Neural crest cell (in vitro differentiated cells): Measurements from ENCODE around the gene TRAPPC8. TPM values are rescaled to one million over a fixed set of nuclear protein-coding genes. Genes with fewer than 3 reads are reported as not detected.
"Not testable (repeated sequence)": the region's sequence is repeated elsewhere in the genome, so short reads cannot be mapped to it uniquely, and the experiment has no call there.

Source experiments
- DNase-seq: peaks from one replicate; pipeline ENCODE4 v3.0.0; 2021; ENCODE audit warnings: low read depth, mixed read lengths, low spot score
- H3K27ac Mint-ChIP-seq: one replicate; pipeline ENCODE4 v1.8.0; 2021; ENCODE audit warnings: mild to moderate bottlenecking, mixed read lengths; ENCODE audit not compliant: unreplicated experiment
- H3K27me3 Mint-ChIP-seq: 2 replicates; pipeline ENCODE4 v1.8.0; 2021; ENCODE audit warnings: low read depth, mild to moderate bottlenecking, mixed read lengths
- H3K36me3 Mint-ChIP-seq: 2 replicates; pipeline ENCODE4 v1.8.0; 2021; ENCODE audit warnings: low read depth, mild to moderate bottlenecking, mixed read lengths
- H3K4me1 Mint-ChIP-seq: 2 replicates; pipeline ENCODE4 v1.8.0; 2021; ENCODE audit warnings: mixed read lengths
- H3K4me3 Mint-ChIP-seq: one replicate; pipeline ENCODE4 v1.8.0; 2021; ENCODE audit warnings: mild to moderate bottlenecking, mixed read lengths
- H3K9me3 Mint-ChIP-seq: 2 replicates; pipeline ENCODE4 v1.8.0; 2021; ENCODE audit warnings: mixed read lengths
- total RNA-seq: library from RNA; stranded (reverse); gene quantifications from 2 replicates; pipeline ENCODE4 v1.2.1, GENCODE V29; 2021
- TF ChIP-seq, protein P1 (sequence below): fragments of 200-600 bp; sonication (generic); conservative IDR thresholded peaks from 2 replicates; pipeline ENCODE4 v1.5.0; 2021; ENCODE audit warnings: antibody characterized with exemption, mild to moderate bottlenecking

TRAPPC8 gene
- total RNA-seq, 1 donor from 2014 or later = 27.7 TPM

DNA sequence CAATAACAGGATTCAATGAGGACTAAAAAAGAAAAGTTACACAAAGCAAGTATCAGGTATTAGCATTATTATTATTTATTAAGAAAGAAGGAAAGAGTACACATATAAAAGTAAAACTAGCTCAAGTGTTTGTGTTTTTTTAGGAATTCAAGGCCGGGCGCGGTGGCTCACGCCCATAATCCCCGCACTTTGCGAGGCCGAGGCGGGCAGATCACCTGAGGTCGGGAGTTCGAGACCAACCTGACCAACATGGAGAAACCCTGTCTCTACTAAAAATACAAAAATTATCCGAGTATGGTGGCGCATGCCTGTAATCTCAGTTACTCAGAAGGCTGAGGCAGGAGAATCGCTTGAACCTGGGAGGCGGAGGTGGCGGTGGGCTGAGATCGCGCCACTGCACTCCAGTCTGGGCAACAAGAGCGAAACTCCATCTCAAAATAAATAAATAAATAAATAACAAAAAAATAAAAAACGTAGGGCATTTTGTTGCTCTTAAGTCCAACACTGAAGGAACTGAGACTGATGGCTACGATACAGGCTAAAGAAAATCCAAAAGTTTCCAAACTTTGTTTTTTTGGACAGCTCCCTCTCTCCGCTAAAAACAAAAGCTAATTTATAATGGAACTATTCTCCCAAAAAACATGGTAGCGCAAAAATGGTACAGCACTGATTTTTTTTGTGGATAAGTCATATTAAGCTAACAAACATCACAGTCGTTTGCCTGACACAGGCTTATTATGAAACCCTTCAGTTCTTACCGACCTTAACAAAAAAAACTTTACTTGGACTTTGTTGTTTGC lies 1.7 kb downstream of the TRAPPC8 start:
- TF ChIP-seq, protein P1, sequence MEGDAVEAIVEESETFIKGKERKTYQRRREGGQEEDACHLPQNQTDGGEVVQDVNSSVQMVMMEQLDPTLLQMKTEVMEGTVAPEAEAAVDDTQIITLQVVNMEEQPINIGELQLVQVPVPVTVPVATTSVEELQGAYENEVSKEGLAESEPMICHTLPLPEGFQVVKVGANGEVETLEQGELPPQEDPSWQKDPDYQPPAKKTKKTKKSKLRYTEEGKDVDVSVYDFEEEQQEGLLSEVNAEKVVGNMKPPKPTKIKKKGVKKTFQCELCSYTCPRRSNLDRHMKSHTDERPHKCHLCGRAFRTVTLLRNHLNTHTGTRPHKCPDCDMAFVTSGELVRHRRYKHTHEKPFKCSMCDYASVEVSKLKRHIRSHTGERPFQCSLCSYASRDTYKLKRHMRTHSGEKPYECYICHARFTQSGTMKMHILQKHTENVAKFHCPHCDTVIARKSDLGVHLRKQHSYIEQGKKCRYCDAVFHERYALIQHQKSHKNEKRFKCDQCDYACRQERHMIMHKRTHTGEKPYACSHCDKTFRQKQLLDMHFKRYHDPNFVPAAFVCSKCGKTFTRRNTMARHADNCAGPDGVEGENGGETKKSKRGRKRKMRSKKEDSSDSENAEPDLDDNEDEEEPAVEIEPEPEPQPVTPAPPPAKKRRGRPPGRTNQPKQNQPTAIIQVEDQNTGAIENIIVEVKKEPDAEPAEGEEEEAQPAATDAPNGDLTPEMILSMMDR = no peak
- no peaks in the 10 kb centered on the region for H3K36me3 Mint-ChIP-seq
- no peak for DNase-seq
- peak overlapping the region; percentile 100 for H3K4me3 Mint-ChIP-seq
- H3K27me3 Mint-ChIP-seq = peaks cover 23% of the 10 kb centered on the region
- H3K27ac Mint-ChIP-seq = no peak overlapping the region
- H3K4me1 Mint-ChIP-seq = peaks cover 44% of the 10 kb centered on the region
- no peaks in the 10 kb centered on the region for H3K9me3 Mint-ChIP-seq

DNA sequence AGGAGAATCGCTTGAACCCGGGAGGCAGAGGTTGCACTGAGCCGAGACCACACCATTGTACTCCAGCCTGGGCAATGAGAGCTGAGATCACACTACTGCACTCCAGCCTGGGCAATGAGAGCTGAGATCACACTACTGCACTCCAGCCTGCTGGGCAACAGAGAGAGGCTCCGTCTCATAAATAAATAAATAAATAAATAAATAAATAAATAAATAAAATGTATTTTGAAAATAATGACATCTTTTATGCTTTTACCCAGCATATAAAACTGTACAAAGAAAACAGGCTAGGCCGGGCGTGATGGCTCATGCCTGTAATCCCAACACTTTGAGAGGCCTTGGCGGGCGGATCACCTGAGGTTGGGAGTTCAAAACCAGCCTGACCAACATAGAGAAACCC lies 8.2 kb downstream of the TRAPPC8 start:
- not testable (repeated sequence) for DNase-seq, H3K9me3 Mint-ChIP-seq, H3K27ac Mint-ChIP-seq, H3K27me3 Mint-ChIP-seq, H3K4me3 Mint-ChIP-seq, H3K36me3 Mint-ChIP-seq
- peaks cover 12% of the 10 kb centered on the region for H3K4me1 Mint-ChIP-seq

DNA sequence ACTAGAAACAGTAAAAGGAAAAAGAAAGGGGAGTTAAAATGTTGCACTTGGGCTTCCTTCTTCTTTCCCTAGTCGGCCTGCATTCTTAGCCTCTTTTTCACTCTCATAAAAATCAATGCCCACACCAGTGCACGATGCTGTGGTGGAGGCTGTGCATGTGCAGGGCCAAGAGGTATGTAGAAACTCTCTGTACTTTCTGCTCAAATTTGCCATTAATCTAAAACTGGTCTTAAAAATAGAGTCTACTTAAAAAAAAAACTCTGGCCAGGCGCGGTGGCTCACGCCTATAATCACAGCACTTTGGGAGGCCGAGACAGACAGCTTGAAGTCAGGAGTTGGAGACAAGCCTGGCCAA lies 11.1 kb downstream of the TRAPPC8 start:
- TF ChIP-seq, protein P1 = no peak

DNA sequence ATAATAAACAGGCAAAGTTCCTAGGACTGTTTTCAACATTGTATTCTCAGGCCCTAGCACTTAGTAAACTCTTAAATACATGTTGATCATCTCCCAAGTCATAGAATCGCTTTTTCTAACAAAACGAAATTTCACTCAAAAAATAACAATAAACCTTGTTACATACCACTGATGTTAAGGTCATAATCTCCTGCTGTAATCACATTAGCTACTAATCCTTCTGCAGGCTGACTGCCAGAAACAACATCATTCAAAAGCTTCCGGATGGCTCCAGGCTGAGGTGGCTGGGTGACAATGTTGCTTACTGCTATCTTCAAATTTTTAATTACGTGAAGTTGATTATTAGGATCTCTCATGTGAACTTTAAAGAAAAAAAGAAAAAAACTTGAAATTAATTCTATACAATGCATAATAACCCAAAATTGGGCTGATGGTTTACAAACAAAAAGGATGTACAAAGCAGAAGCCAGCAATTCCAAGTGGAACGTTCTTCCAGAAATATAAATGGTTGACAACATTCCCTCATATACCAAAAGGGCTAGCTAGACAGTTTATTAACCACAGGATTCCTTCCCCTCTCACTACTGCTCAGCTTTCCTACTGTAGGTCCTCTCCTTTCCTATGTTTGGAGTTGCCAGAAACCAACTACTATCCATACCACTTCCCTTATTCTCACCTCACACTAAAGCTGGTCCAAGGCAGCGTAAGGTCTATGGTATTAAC lies 11.6 kb downstream of the TRAPPC8 start:
- no peaks in the 10 kb centered on the region for H3K9me3 Mint-ChIP-seq
- H3K4me1 Mint-ChIP-seq = no peaks in the 10 kb centered on the region
- H3K4me3 Mint-ChIP-seq = no peak overlapping the region
- H3K36me3 Mint-ChIP-seq = no peaks in the 10 kb centered on the region
- H3K27ac Mint-ChIP-seq = no peak overlapping the region
- DNase-seq = no peak
- H3K27me3 Mint-ChIP-seq = no peaks in the 10 kb centered on the region
- TF ChIP-seq, protein P1 = no peak

More for the DNA sequence above, 11.1 kb downstream of the TRAPPC8 start:
- H3K27me3 Mint-ChIP-seq = no peaks in the 10 kb centered on the region
- DNase-seq = no peak
- H3K4me1 Mint-ChIP-seq = no peaks in the 10 kb centered on the region
- H3K9me3 Mint-ChIP-seq = no peaks in the 10 kb centered on the region
- H3K4me3 Mint-ChIP-seq = no peak overlapping the region
- H3K27ac Mint-ChIP-seq = no peak overlapping the region
- H3K36me3 Mint-ChIP-seq = no peaks in the 10 kb centered on the region

DNA sequence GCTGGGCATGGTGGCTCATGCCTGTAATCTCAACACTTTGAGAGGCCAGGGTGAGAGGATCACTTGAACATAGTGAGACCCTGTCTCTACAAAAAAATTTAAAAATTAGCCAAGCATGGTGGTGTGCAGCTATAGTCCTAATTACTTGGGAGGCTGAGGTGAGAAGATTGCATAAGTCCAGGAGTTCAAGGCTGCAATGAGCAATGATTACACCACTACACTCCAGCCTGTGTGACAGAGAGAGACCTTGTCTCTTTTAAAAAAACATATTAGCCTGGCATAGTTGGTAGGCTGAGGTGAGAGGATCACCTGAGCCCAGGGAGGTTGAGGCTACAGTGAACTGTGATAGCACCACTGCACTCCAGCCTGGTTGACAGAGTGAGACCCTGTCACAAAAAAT lies 13.7 kb downstream of the TRAPPC8 start:
- no peak overlapping the region for H3K27ac Mint-ChIP-seq
- peaks cover 9% of the 10 kb centered on the region for H3K36me3 Mint-ChIP-seq
- TF ChIP-seq, protein P1 = no peak
- H3K4me1 Mint-ChIP-seq = no peaks in the 10 kb centered on the region
- H3K27me3 Mint-ChIP-seq = no peaks in the 10 kb centered on the region
- H3K4me3 Mint-ChIP-seq = no peak overlapping the region
- no peak for DNase-seq
- H3K9me3 Mint-ChIP-seq = no peaks in the 10 kb centered on the region

DNA sequence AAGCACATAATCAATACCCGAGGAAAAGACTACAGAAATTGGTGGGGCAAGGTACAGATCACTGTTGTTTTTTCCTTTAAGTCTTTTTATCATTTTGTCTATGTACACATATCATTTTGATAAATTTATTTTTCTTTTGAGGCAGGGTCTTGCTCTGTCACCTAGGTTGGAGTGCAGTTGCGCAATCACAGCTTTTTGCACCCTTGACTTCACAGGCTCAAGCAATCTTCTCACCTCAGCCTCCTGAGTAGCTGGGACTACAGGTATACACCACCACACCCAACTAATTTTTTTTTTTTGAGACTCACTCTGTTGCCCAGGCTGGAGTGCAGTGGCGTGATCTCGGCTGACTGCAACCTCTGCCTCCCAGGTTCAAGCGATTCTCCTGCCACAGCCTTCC lies 15.9 kb downstream of the TRAPPC8 start:
- not testable (repeated sequence) for H3K9me3 Mint-ChIP-seq, H3K27me3 Mint-ChIP-seq, H3K4me1 Mint-ChIP-seq, H3K4me3 Mint-ChIP-seq, DNase-seq, H3K27ac Mint-ChIP-seq
- H3K36me3 Mint-ChIP-seq = peaks cover 12% of the 10 kb centered on the region
